HepG2 (cell line): Measurements from ENCODE around the gene TRIM67. TPM values are rescaled to one million over a fixed set of nuclear protein-coding genes. Genes with fewer than 3 reads are reported as not detected.

Experiments
- ARID3A ChIP-seq: IDR thresholded peaks from 2 replicates; pipeline ENCODE4 v1.6.1; 2012; ENCODE audit warnings: low read depth, low read length, improper control_type of control experiment
- ARID4A ChIP-seq: sonication (generic); formaldehyde crosslinking; IDR thresholded peaks from 2 replicates; pipeline ENCODE4 v1.5.0; 2020; ENCODE audit warnings: mild to moderate bottlenecking, missing genetic modification reagents, borderline replicate concordance
- ARNT2 ChIP-seq: sonication (generic); formaldehyde crosslinking; IDR thresholded peaks from 2 replicates; pipeline ENCODE4 v1.8.0; 2022; ENCODE audit warnings: mild to moderate bottlenecking, low read depth, missing genetic modification reagents, moderate library complexity
- KAT8 ChIP-seq: IDR thresholded peaks from 2 replicates; pipeline ENCODE4 v1.6.1; 2016; ENCODE audit warnings: missing genetic modification reagents, missing compliant biosample characterization
- MAX ChIP-seq: IDR thresholded peaks from 2 replicates; pipeline ENCODE4 v1.6.1; 2012; ENCODE audit warnings: inconsistent platforms
- SAFB2 ChIP-seq: sonication (generic); formaldehyde crosslinking; IDR thresholded peaks from 2 replicates; pipeline ENCODE4 v1.5.1; 2020; ENCODE audit warnings: missing genetic modification reagents, low read depth, mild to moderate bottlenecking, borderline replicate concordance
- SOX5 ChIP-seq: IDR thresholded peaks from 2 replicates; pipeline ENCODE4 v1.6.1; 2016; ENCODE audit warnings: borderline replicate concordance
- TAF1 ChIP-seq: sonication (generic); formaldehyde crosslinking; IDR thresholded peaks from 2 replicates; pipeline ENCODE4 v1.4.0; 2020; ENCODE audit warnings: missing genetic modification reagents
- ZBTB40 ChIP-seq, 2 experiments: fragments of 450-650 bp in 1 of 2; sonication (generic) in 1 of 2; formaldehyde crosslinking in 1 of 2; IDR thresholded peaks; 2 replicates each; pipeline versions ENCODE4 v1.6.1 to v1.8.0; 2016 to 2022; ENCODE audit warnings: antibody characterized with exemption in 1 of 2, mild to moderate bottlenecking in 1 of 2, missing genetic modification reagents in 1 of 2
- ZFP82 ChIP-seq: sonication (generic); formaldehyde crosslinking; IDR thresholded peaks from 2 replicates; pipeline ENCODE4 v1.5.1; 2020; ENCODE audit warnings: mild to moderate bottlenecking, missing genetic modification reagents, borderline replicate concordance
- ZNF260 ChIP-seq: sonication (generic); formaldehyde crosslinking; IDR thresholded peaks from 2 replicates; pipeline ENCODE4 v1.4.0; 2020; ENCODE audit warnings: missing genetic modification reagents, low read depth, mild to moderate bottlenecking, borderline replicate concordance
- polyA plus RNA-seq, 8 experiments: library from polyadenylated mRNA; depleted of rRNA in 3 of 8; stranded (reverse) in 7 of 8; unstranded in 1 of 8; fragments of >200 nt; fragmentation: Illumina TruSeq in 4 of 8; extraction: Trizol in 4 of 8; gene quantifications; 2 replicates each; pipeline versions ENCODE4 v1.2.1 to v1.2.3, GENCODE V29; 2011 to 2016; ENCODE audit warnings: low read depth in 4 of 8, missing spikeins in 1 of 8, mixed read lengths in 1 of 8; ENCODE audit not compliant: insufficient read depth in 1 of 8
- total RNA-seq, 5 experiments: library from RNA; depleted of rRNA; stranded (reverse); fragments of >200 nt; fragmentation: Illumina TruSeq; extraction: Trizol; gene quantifications; 2 replicates each; pipeline ENCODE4 v1.2.3, GENCODE V29; 2016; ENCODE audit warnings: low read depth in 1 of 5

The TRIM67 gene
- total and polyA plus RNA-seq, 2 of the 13 experiments (the other 11 are each of a cell fraction or from before 2014, with no cell fraction given), result not detected

GRCh38 chr1:231211005-231211857 is 49.4 kb downstream of the TRIM67 start (continued):
- peak; percentile 35; the same call in 1 of the 2 replicates for TF ChIP-seq SOX5
- TF ChIP-seq ZNF260 (CRISPR knock-in tag), result no peak
- TF ChIP-seq ZBTB40 (IDR thresholded peaks at IDR 0.05), result no peak
- peak; percentile 76; the same call in 1 of the 2 replicates for TF ChIP-seq ZBTB40 (CRISPR knock-in tag; IDR thresholded peaks at IDR 0.05)
- TF ChIP-seq KAT8 (CRISPR knock-in tag), result peak; percentile 73
- TF ChIP-seq ARNT2, result 0 out of 2 replicates have a peak, but pooled peaks have one; percentile 48
- peak; percentile 46; the same call in 1 of the 2 replicates for TF ChIP-seq ZFP82 (CRISPR knock-in tag)
- peak; percentile 48; the same call in 1 of the 2 replicates for TF ChIP-seq ARID4A (CRISPR knock-in tag)
- TF ChIP-seq MAX, result peak; percentile 36; the same call in 1 of the 2 replicates
- 0 out of 2 replicates have a peak, but pooled peaks have one; percentile 13 for TF ChIP-seq ARID3A
- TF ChIP-seq SAFB2, result peak; percentile 56; the same call in 1 of the 2 replicates
- peak; percentile 32; the same call in 1 of the 2 replicates for TF ChIP-seq TAF1 (CRISPR knock-in tag)
